ENCODE data around the gene EPG5. TPM values are rescaled to one million over a fixed set of nuclear protein-coding genes. Genes with fewer than 3 reads are reported as not detected.

Gene EPG5
- polyA plus RNA-seq, 1 donor from 2014 or later, result 18.0 TPM

DNA sequence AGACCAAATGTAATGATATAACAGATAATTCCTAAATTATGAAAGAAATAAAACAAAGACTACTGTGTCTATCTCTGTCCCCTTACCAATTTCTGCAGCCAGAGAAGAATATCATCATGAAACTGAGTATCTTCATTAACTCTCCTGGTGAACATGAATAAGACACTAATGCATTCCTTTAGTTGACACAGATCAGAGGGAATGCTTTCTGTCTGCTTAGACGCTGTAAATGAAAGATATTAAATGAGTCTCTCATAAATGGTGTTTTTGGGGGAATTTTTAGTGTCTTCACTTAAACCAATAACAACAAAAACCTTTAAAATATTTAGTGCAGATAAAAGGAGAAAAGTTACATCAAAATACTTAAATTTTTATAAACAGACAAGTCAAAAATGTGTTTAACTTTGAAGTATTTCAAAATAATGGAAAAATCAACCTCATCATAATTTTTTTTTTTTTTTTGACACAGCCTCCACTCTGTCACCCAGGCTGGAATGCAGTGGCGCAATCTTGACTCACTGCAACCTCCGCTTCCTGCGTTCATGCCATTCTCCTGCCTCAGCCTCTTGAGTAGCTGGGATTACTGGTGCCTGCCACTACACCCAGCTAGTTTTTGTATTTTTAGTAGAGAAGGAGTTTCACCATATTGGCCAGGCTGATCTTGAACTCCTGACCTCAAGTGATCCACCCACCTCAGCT is 16.0 kb downstream of the EPG5 start:
- H3K9me3 ChIP-seq (ENCODE audit: low read length), result no peaks in the 10 kb centered on the region
- no peaks in the 10 kb centered on the region for H3K27me3 ChIP-seq (ENCODE audit: insufficient read depth, low read depth, low read length)
- peaks cover 19% of the 10 kb centered on the region for H3K36me3 ChIP-seq (ENCODE audit: insufficient read depth, low read length)
- no peaks in the 10 kb centered on the region for H3K9me2 ChIP-seq (ENCODE audit: insufficient read depth, low read length)
- H3K4me3 ChIP-seq (ENCODE audit: low read length), result no peak overlapping the region
- H3K4me2 ChIP-seq (ENCODE audit: low read length), result no peak overlapping the region
- H2AFZ ChIP-seq (ENCODE audit: low read depth, low read length), result no peak overlapping the region
- no peak overlapping the region for H3K9ac ChIP-seq (ENCODE audit: low read length)
- H4K20me1 ChIP-seq (ENCODE audit: insufficient read depth), result no peaks in the 10 kb centered on the region
- no peaks in the 10 kb centered on the region for H3F3A ChIP-seq (ENCODE audit: insufficient read depth, low read length, poor library complexity, severe bottlenecking)
- H3K79me2 ChIP-seq (replicated peaks; ENCODE audit: insufficient read depth, low read length), result no peaks in the 10 kb centered on the region
- no peak overlapping the region for H3K27ac ChIP-seq (ENCODE audit: low read length)
- TF ChIP-seq RAD21 (conservative IDR thresholded peaks at IDR 0.05) (no peak), CTCF (IDR thresholded peaks at IDR 0.05; ENCODE audit: poor library complexity, severe bottlenecking) (no peak), EZH2 (IDR thresholded peaks at IDR 0.05; ENCODE audit: borderline replicate concordance, insufficient read depth, low read length, poor library complexity, severe bottlenecking) (no peak), TAF1 (IDR thresholded peaks at IDR 0.05; ENCODE audit: low read depth) (no peak), SMC3 (conservative IDR thresholded peaks at IDR 0.05; ENCODE audit: poor library complexity) (no peak), POLR2AphosphoS5 (IDR thresholded peaks at IDR 0.05) (no peak), MXI1 (conservative IDR thresholded peaks at IDR 0.05; ENCODE audit: poor library complexity, severe bottlenecking) (no peak)
- TF ChIP-seq, protein P1, sequence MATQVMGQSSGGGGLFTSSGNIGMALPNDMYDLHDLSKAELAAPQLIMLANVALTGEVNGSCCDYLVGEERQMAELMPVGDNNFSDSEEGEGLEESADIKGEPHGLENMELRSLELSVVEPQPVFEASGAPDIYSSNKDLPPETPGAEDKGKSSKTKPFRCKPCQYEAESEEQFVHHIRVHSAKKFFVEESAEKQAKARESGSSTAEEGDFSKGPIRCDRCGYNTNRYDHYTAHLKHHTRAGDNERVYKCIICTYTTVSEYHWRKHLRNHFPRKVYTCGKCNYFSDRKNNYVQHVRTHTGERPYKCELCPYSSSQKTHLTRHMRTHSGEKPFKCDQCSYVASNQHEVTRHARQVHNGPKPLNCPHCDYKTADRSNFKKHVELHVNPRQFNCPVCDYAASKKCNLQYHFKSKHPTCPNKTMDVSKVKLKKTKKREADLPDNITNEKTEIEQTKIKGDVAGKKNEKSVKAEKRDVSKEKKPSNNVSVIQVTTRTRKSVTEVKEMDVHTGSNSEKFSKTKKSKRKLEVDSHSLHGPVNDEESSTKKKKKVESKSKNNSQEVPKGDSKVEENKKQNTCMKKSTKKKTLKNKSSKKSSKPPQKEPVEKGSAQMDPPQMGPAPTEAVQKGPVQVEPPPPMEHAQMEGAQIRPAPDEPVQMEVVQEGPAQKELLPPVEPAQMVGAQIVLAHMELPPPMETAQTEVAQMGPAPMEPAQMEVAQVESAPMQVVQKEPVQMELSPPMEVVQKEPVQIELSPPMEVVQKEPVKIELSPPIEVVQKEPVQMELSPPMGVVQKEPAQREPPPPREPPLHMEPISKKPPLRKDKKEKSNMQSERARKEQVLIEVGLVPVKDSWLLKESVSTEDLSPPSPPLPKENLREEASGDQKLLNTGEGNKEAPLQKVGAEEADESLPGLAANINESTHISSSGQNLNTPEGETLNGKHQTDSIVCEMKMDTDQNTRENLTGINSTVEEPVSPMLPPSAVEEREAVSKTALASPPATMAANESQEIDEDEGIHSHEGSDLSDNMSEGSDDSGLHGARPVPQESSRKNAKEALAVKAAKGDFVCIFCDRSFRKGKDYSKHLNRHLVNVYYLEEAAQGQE (IDR thresholded peaks at IDR 0.05; ENCODE audit: borderline replicate concordance), result no peak

GRCh38 chr18:45945669-45946068 is 21.5 kb downstream of the EPG5 start:
- H3K9me3 ChIP-seq (ENCODE audit: low read length), result no peaks in the 10 kb centered on the region
- no peak overlapping the region for H3K27ac ChIP-seq (ENCODE audit: low read length)
- no peak overlapping the region for H2AFZ ChIP-seq (ENCODE audit: low read depth, low read length)
- no peaks in the 10 kb centered on the region for H4K20me1 ChIP-seq (ENCODE audit: insufficient read depth)
- TF ChIP-seq RAD21 (conservative IDR thresholded peaks at IDR 0.05) (no peak), CTCF (IDR thresholded peaks at IDR 0.05; ENCODE audit: poor library complexity, severe bottlenecking) (no peak), MXI1 (conservative IDR thresholded peaks at IDR 0.05; ENCODE audit: poor library complexity, severe bottlenecking) (no peak), TAF1 (IDR thresholded peaks at IDR 0.05; ENCODE audit: low read depth) (no peak), POLR2AphosphoS5 (IDR thresholded peaks at IDR 0.05) (no peak), SMC3 (conservative IDR thresholded peaks at IDR 0.05; ENCODE audit: poor library complexity) (no peak), EZH2 (IDR thresholded peaks at IDR 0.05; ENCODE audit: borderline replicate concordance, insufficient read depth, low read length, poor library complexity, severe bottlenecking) (no peak), EP300 (conservative IDR thresholded peaks at IDR 0.05; ENCODE audit: poor library complexity, severe bottlenecking) (no peak)
- TF ChIP-seq, protein P1 (IDR thresholded peaks at IDR 0.05; ENCODE audit: borderline replicate concordance), result no peak
- no peak overlapping the region for H3K4me2 ChIP-seq (ENCODE audit: low read length)
- H3K9me2 ChIP-seq (ENCODE audit: insufficient read depth, low read length), result no peaks in the 10 kb centered on the region
- H3K27me3 ChIP-seq (ENCODE audit: insufficient read depth, low read depth, low read length), result no peaks in the 10 kb centered on the region
- H3F3A ChIP-seq (ENCODE audit: insufficient read depth, low read length, poor library complexity, severe bottlenecking), result no peaks in the 10 kb centered on the region
- peaks cover 6% of the 10 kb centered on the region for H3K36me3 ChIP-seq (ENCODE audit: insufficient read depth, low read length)
- no peaks in the 10 kb centered on the region for H3K79me2 ChIP-seq (replicated peaks; ENCODE audit: insufficient read depth, low read length)
- H3K4me3 ChIP-seq (ENCODE audit: low read length), result no peak overlapping the region
- no peak overlapping the region for H3K9ac ChIP-seq (ENCODE audit: low read length)
